ACC112 (cell line): ENCODE measurements around the gene TMED1.
"Not testable (repeated sequence)": the region's sequence is repeated elsewhere in the genome, so short reads cannot be mapped to it uniquely, and the experiment has no call there.

ENCODE experiments used
- H2AFZ ChIP-seq: fragments of 200-600 bp; sonication (generic); one replicate; pipeline ENCODE4 v1.6.0; 2017; ENCODE audit warnings: antibody characterized with exemption, low read length; ENCODE audit not compliant: unreplicated experiment
- H3K27ac ChIP-seq: fragments of 200-600 bp; sonication (generic); 2 replicates; pipeline ENCODE4 v1.5.1; 2014; ENCODE audit warnings: low read depth, mild to moderate bottlenecking, antibody characterized with exemption, low read length, moderate library complexity
- H3K27me3 ChIP-seq: fragments of 200-600 bp; sonication (generic); 2 replicates; pipeline ENCODE4 v1.6.1; 2014; ENCODE audit warnings: mild to moderate bottlenecking, antibody characterized with exemption, low read length, moderate library complexity, mixed read lengths; ENCODE audit not compliant: insufficient read depth
- H3K36me3 ChIP-seq: fragments of 200-600 bp; sonication (generic); 2 replicates; pipeline ENCODE4 v1.6.1; 2016; ENCODE audit warnings: mild to moderate bottlenecking, antibody characterized with exemption, low read length, moderate library complexity, mixed read lengths; ENCODE audit not compliant: insufficient read depth
- H3K4me1 ChIP-seq: fragments of 200-600 bp; sonication (generic); one replicate; pipeline ENCODE4 v1.6.1; 2016; ENCODE audit warnings: low read length, mixed read lengths; ENCODE audit not compliant: insufficient read depth, unreplicated experiment, control insufficient read depth
- H3K4me3 ChIP-seq: fragments of 200-600 bp; sonication (generic); 2 replicates; pipeline ENCODE4 v1.5.1; 2014; ENCODE audit warnings: mild to moderate bottlenecking, low read depth, low read length
- H3K79me2 ChIP-seq: fragments of 200-600 bp; sonication (generic); one replicate; pipeline ENCODE4 v1.6.0; 2016; ENCODE audit warnings: low read length; ENCODE audit not compliant: control insufficient read depth, unreplicated experiment, insufficient read depth

TMED1 gene, protein sequence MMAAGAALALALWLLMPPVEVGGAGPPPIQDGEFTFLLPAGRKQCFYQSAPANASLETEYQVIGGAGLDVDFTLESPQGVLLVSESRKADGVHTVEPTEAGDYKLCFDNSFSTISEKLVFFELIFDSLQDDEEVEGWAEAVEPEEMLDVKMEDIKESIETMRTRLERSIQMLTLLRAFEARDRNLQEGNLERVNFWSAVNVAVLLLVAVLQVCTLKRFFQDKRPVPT

DNA sequence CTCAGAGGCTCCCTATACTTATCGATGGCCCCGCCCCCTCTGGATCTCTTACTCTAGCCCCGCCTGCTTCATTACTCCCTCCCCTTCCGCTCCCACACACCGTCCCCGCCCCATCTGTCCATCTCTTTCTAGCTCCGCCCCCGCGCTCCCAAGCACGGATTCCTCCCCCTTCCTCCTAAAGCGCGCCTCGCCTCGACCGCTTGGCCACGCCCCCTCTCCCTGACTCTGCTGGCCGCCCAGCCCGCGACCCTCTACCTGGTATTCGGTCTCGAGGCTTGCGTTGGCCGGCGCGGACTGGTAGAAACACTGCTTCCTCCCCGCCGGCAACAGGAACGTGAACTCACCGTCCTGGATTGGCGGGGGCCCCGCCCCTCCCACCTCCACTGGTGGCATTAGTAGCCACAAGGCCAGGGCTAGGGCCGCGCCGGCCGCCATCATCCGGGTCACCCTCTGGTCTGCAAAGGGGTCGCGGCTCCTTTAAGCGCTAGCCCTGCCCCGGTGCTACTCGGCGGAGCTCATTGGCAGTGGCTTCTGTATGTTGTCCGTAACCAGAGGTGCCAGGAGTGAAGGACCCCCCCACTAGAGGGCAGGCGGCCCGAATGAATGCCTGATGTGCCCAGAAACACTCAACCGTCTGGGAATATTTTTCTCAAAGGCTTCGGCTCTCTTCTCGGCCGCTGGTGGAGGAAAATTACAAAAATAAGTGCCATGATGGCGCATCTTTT is at the start of gene TMED1:
TMED1 (minus strand) TSS at position 459 of the 725 bp plus-strand sequence; CDS start at position 438, 21 bp downstream.
- Histone ChIP-seq H3K27me3 (no peaks in the 10 kb centered on the region), H3K27ac (peak within 1 kb of the TSS; percentile 95), H3K4me1 (peaks cover 9% of the 10 kb centered on the region), H3K36me3 (no peaks in the 10 kb centered on the region), H3K4me3 (peak within 1 kb of the TSS; percentile 96), H3K79me2 (no peaks in the 10 kb centered on the region), H2AFZ (peak within 1 kb of the TSS; percentile 98)

DNA sequence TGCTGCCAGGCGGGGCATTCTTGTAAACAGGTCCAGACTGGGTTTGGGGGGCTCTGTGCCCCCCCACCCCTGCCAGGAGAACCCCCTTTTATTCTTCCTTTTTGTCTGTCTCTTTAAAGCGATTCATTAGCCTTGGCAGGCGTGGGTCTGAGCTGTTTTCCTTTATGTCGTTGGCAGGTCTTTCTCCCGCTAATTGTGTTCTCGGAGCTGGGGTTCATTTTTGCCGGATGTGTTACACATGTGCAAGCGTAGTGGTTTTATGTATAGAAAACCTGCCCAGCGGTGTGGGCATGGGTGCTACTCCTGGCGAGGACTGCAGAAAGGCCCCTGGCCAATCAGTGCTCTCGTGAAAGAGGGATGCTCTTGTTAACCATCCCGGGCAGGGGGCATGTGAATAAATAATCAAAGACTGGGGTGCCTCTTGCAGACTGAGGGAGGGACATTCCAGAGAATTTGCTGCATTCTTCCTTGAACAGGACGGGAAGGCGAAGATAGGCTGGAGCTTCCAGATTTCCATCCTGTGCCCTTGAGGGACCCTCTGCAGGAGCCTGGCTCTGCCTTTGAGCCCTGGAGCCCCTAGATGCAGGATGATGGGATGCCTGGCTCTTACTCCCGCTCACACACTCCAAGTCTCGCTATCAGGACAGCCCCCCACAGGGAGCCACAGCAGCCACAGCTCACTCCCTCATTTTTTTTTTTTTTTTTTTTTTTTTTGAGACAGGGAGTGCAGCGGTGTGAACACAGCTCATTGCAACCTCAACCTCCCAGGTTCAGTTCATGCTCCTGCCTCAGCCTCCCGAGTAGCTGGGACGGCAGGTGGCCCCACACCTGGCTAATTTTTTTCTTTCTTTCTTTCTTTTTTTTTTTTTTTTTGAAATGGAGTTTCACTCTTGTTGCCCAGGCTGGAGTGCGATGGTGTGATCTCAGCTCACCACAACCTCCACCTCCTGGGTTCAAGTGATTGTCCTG is 49.5 kb upstream of the TMED1 start:
- Histone ChIP-seq H3K4me1 (no peaks in the 10 kb centered on the region), H3K27ac (no peak overlapping the region), H3K79me2 (peaks cover 38% of the 10 kb centered on the region), H3K27me3 (no peaks in the 10 kb centered on the region), H2AFZ (no peak overlapping the region), H3K36me3 (no peaks in the 10 kb centered on the region), H3K4me3 (no peak overlapping the region)

DNA sequence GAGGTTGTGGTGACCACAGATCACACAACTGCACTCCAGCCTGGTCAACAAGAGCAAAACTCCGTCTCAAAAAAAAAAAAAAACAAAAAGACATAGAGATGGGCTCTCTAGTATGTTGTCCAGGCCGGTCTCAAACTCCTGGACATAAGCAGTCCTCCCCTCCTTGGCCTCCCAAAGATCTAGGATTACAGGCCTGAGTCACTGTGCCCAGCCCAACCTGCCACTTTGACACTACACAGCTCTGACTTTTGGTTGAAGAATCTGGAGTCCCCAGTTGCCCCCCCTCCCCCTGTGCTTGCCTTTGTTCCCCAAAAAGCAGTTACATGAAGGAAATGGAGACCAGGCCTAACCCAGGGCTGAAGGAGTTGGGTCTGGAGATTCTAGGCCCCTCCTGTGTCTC is 48.3 kb upstream of the TMED1 start:
- no peak overlapping the region for H3K27ac ChIP-seq
- H3K4me1 ChIP-seq: no peaks in the 10 kb centered on the region
- no peak overlapping the region for H3K4me3 ChIP-seq
- H3K79me2 ChIP-seq: peaks cover 46% of the 10 kb centered on the region
- H3K36me3 ChIP-seq: no peaks in the 10 kb centered on the region
- H3K27me3 ChIP-seq: no peaks in the 10 kb centered on the region
- H2AFZ ChIP-seq: no peak overlapping the region

DNA sequence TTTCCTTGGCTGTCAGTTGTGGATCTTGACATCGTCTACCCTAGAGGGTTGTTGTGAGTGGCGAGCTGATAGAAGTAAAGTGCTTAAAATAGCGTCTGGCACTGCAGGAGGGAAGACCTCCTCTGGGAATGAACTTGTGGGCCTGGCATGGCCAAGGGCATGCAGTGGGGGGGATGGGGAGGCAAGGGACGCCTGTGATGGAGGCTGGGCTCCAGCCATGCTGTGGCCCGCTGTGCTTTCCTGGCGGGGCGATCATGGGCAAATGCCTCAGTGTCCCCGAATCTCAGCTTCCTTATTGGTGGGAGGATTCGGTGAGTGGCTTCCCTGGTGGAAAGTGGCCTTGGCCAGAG is 46.1 kb upstream of the TMED1 start:
- Histone ChIP-seq H3K27ac (no peak overlapping the region), H3K4me3 (no peak overlapping the region), H2AFZ (no peak overlapping the region), H3K4me1 (peaks cover 11% of the 10 kb centered on the region), H3K36me3 (no peaks in the 10 kb centered on the region), H3K79me2 (peaks cover 55% of the 10 kb centered on the region), H3K27me3 (no peaks in the 10 kb centered on the region)

DNA sequence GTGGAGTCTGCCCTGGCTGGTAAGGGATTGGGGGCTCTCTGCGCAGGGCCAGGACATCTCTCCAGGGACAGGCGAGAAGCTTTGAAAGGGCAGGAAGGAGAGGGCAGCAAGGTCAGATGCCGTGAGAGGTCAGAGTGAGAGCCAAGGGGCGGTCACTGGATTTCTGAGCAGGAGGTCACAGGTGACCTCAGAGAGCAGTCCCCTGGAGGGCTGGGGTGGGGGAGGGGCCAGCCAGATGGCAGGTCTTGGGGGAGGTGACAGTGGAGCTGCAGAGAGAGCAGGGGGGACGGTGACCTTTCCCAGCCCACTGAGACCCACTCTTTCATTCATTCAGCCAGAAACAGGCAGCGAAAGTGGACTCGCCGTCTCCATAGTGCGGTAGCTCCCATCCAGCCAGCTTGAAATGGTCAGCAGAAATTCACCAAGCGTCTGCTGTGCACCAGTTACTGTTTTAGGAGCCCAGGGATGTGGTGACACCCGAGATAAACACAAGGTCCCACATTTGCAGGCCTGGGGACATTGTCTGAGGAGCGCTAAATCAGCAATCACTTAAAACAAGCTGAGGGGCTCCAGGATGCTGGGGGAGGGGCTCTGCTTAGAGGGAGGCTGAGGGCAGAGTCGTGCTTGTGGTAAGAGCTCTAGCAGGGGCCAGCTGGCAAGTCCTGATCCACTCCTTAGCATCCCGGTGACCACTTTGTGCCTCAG is 45.5 kb upstream of the TMED1 start:
- Histone ChIP-seq H3K4me1 (peaks cover 15% of the 10 kb centered on the region), H2AFZ (no peak overlapping the region), H3K4me3 (no peak overlapping the region), H3K27ac (no peak overlapping the region), H3K36me3 (no peaks in the 10 kb centered on the region), H3K27me3 (no peaks in the 10 kb centered on the region), H3K79me2 (peaks cover 55% of the 10 kb centered on the region)

DNA sequence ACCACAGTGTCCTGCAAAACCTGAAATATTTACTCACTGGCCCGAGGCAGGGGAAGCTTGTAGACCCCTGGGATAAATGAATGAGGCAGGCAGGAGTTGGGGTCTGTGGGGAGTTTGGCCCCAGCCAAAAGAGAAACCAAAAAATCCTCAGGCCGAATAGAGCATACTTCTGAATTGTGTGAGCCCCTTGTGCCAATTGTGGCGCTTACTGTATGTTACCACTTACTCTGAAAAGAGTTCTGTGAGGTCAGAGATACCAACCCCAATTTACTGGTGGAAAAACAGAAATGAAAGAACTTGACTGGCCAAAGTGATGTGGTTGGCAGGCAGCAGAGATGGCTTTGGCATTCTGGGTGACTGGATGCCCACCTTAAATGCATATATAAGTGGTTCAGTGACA is 42.2 kb upstream of the TMED1 start:
- Histone ChIP-seq H3K27ac (peak overlapping the region; percentile 52), H3K79me2 (peaks cover 72% of the 10 kb centered on the region), H3K4me1 (peaks cover 16% of the 10 kb centered on the region), H2AFZ (no peak overlapping the region), H3K36me3 (no peaks in the 10 kb centered on the region), H3K4me3 (peak overlapping the region; percentile 57; the same call in 1 of the 2 replicates), H3K27me3 (no peaks in the 10 kb centered on the region)

DNA sequence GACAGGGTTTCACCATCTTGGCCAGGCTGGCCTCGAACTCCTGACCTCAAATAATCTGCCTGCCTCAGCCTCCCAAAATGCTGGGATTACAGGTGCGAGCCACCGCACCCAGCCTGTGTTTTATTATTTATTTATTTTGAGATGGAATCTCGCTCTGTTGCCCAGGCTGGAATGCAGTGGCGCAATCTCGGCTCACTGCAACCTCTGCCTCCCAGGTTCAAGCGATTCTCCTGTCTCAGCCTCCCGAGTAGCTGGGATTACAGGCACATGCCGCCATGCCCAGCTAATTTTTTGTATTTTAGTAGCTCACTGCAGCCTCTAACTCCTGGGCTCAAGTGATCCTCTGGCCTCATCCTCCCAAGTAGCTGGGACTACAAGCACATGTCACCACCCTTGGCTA is 41.6 kb upstream of the TMED1 start:
- not testable (repeated sequence) for H2AFZ ChIP-seq, H3K36me3 ChIP-seq, H3K27me3 ChIP-seq, H3K4me3 ChIP-seq
- peaks cover 16% of the 10 kb centered on the region for H3K4me1 ChIP-seq
- peak overlapping the region; percentile 52; the same call in 1 of the 2 replicates for H3K27ac ChIP-seq
- peaks cover 73% of the 10 kb centered on the region for H3K79me2 ChIP-seq

DNA sequence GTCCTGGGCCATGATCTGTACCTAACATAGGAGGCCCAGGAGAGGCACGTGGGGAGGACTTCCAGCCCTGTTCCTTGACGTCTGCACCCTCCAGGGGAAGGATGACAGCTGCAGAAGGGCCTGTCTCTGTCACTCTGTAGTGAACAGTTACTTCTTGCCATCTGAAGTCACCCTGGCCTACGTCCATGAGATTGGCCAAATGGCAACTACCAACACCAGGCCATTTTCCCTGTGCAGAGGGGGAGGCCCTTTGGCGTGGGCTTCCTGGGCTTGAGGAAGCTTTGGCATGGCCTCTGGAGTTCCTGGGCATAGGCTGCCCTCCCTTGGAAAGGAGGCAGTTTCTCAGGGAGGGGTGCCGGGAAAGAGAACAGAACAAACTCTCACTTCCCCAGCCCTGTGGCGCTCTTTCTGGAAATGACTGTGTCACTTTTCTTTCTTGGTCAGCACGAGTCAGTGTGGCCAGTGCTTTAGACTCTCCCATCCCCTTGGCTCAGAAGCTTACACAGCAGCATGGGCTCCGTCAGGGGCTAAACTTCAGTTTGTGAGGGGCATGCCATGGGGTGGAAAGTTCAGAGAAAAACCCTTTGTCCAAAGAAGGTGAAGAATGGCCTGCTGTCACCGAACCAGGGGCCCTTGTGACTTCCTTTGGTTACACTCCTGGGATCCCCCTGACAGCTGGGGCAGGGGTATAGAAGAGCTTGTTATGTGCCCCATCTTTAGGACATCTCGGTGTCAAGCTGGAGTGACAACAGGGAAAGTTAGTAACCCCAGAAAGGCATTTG is 40.6 kb upstream of the TMED1 start:
- peaks cover 78% of the 10 kb centered on the region for H3K79me2 ChIP-seq
- H3K4me3 ChIP-seq: no peak overlapping the region
- H3K27ac ChIP-seq: no peak overlapping the region
- no peaks in the 10 kb centered on the region for H3K36me3 ChIP-seq
- H3K27me3 ChIP-seq: no peaks in the 10 kb centered on the region
- H3K4me1 ChIP-seq: peaks cover 16% of the 10 kb centered on the region
- H2AFZ ChIP-seq: no peak overlapping the region

DNA sequence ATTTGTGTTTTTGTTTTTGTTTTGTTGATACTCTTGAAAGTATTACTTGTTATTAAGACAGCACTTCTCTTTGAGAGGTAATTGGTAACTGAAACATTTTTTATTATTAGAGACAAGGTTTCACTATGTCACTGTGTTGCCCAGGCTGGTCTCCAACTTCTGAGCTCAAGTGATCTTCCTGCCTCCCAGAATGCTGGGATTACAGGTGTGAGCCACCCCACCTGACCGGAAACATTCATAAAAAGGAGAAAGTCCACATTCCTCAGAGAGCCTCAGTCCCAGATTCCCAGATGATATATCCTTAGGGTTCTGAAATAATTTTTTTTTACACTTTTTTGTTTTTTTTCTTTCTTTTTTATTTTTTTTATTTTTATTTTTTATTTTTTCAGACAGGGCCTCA is 38.0 kb upstream of the TMED1 start:
- Histone ChIP-seq H2AFZ (no peak overlapping the region), H3K4me3 (no peak overlapping the region), H3K27ac (no peak overlapping the region), H3K79me2 (peaks cover 56% of the 10 kb centered on the region), H3K36me3 (no peaks in the 10 kb centered on the region), H3K27me3 (no peaks in the 10 kb centered on the region), H3K4me1 (peaks cover 18% of the 10 kb centered on the region)
